Endodermal cell (in vitro differentiated cells): Measurements from ENCODE around the gene PARN. TPM values are rescaled to one million over a fixed set of nuclear protein-coding genes. Genes with fewer than 3 reads are reported as not detected.

ENCODE experiments used
- DNase-seq: peaks from one replicate; pipeline ENCODE4 v3.0.0-alpha.2; 2017
- H3K27ac ChIP-seq: 2 replicates; pipeline ENCODE4 v1.5.1; 2013; ENCODE audit warnings: mild to moderate bottlenecking, low read depth, low read length, moderate library complexity
- H3K27me3 ChIP-seq: 2 replicates; pipeline ENCODE4 v1.6.1; 2013; ENCODE audit warnings: mild to moderate bottlenecking, low read length, moderate library complexity; ENCODE audit not compliant: insufficient read depth, control insufficient read depth, poor library complexity, severe bottlenecking
- H3K36me3 ChIP-seq: 2 replicates; pipeline ENCODE4 v1.7.0; 2013; ENCODE audit warnings: mild to moderate bottlenecking, low read length, moderate library complexity; ENCODE audit not compliant: control insufficient read depth, insufficient read depth
- H3K4me1 ChIP-seq: one replicate; pipeline ENCODE4 v1.7.0; 2013; ENCODE audit warnings: low read length; ENCODE audit not compliant: control insufficient read depth, insufficient read depth
- H3K4me3 ChIP-seq: 2 replicates; pipeline ENCODE4 v1.5.1; 2013; ENCODE audit warnings: mild to moderate bottlenecking, low read length, moderate library complexity
- H3K9ac ChIP-seq: 2 replicates; pipeline ENCODE4 v1.6.1; 2013; ENCODE audit warnings: mild to moderate bottlenecking, low read length, moderate library complexity; ENCODE audit not compliant: poor library complexity, severe bottlenecking; ENCODE audit errors: extremely low read depth
- H3K9me3 ChIP-seq: 2 replicates; pipeline ENCODE4 v1.6.1; 2013; ENCODE audit warnings: mild to moderate bottlenecking, low read length, moderate library complexity; ENCODE audit not compliant: control insufficient read depth
- H3K27ac Mint-ChIP-seq: 2 replicates; pipeline ENCODE4 v1.8.0; 2020; ENCODE audit warnings: mixed read lengths
- H3K27me3 Mint-ChIP-seq: 2 replicates; pipeline ENCODE4 v1.8.0; 2021; ENCODE audit warnings: mild to moderate bottlenecking, mixed read lengths; ENCODE audit not compliant: insufficient read depth
- H3K36me3 Mint-ChIP-seq: 2 replicates; pipeline ENCODE4 v1.8.0; 2020; ENCODE audit warnings: low read depth, mixed read lengths
- H3K4me1 Mint-ChIP-seq: 2 replicates; pipeline ENCODE4 v1.8.0; 2020; ENCODE audit warnings: mixed read lengths
- H3K4me3 Mint-ChIP-seq: 2 replicates; pipeline ENCODE4 v1.8.0; 2020; ENCODE audit warnings: mild to moderate bottlenecking, moderate library complexity, mixed read lengths
- H3K9me3 Mint-ChIP-seq: 2 replicates; pipeline ENCODE4 v1.8.0; 2020; ENCODE audit warnings: mild to moderate bottlenecking, mixed read lengths
- WGBS, 2 experiments: methylation state at CpG; one replicate each; pipeline versions ENCODE4 v1.1.5 to v1.1.7; 2013; ENCODE audit warnings: missing lambda C conversion rate in 2 of 2, mixed read lengths in 1 of 2; ENCODE audit not compliant: insufficient coverage in 1 of 2, insufficient read length in 1 of 2; 5-methylcytosine and 5-hydroxymethylcytosine counted together
- total RNA-seq, 2 donors: library from RNA; stranded (reverse); fragmentation: NEBNext Ultra II Directional in 1 of 2; extraction: Animal tissue kit (Norgen Biotek cat#: 25700) in 1 of 2; gene quantifications; 2 replicates in 1 of 2; 3 replicates in 1 of 2; pipeline ENCODE4 v1.2.1, GENCODE V29; 2021
- TF ChIP-seq, protein P1 (sequence below): fragments of 200-600 bp; sonication (generic); conservative IDR thresholded peaks from 2 replicates; pipeline ENCODE4 v1.5.0; 2021; ENCODE audit warnings: antibody characterized with exemption, mild to moderate bottlenecking

PARN gene
- total RNA-seq, 2 donors from 2014 or later: 43.7 to 45.7 TPM

DNA sequence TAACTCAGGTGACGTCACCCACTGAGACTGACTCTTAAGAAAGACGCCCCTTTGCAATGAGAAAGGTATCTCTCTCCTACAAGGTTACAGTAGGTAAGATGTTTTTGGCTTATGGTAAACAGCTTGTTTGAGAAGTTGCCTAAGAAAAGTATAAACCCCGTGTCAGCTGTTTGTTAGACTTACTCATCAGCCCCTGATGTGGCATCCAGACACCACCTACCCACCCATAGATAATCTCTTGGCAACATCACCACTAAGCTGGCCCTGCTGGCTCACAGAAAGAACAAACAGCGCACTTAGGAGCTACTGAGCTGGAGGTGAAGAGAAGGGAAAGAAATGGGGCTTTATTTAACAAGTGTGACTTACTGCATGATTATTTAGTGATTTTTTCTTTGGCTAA lies 121.0 kb downstream of the PARN start:
- Mint-ChIP-seq H3K27ac (peak overlapping the region; percentile 85), H3K36me3 (peaks cover 11% of the 10 kb centered on the region), H3K4me3 (peak overlapping the region; percentile 31), H3K27me3 (no peaks in the 10 kb centered on the region), H3K4me1 (peaks cover 29% of the 10 kb centered on the region), H3K9me3 (no peaks in the 10 kb centered on the region)
- peaks cover 18% of the 10 kb centered on the region for H3K4me1 ChIP-seq
- WGBS, 2 experiments: 93% methylated on average over 4 of the region's 4 CpGs; no CpG with 5 or more reads in 1 of the 2 experiments
- TF ChIP-seq, protein P1, sequence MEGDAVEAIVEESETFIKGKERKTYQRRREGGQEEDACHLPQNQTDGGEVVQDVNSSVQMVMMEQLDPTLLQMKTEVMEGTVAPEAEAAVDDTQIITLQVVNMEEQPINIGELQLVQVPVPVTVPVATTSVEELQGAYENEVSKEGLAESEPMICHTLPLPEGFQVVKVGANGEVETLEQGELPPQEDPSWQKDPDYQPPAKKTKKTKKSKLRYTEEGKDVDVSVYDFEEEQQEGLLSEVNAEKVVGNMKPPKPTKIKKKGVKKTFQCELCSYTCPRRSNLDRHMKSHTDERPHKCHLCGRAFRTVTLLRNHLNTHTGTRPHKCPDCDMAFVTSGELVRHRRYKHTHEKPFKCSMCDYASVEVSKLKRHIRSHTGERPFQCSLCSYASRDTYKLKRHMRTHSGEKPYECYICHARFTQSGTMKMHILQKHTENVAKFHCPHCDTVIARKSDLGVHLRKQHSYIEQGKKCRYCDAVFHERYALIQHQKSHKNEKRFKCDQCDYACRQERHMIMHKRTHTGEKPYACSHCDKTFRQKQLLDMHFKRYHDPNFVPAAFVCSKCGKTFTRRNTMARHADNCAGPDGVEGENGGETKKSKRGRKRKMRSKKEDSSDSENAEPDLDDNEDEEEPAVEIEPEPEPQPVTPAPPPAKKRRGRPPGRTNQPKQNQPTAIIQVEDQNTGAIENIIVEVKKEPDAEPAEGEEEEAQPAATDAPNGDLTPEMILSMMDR: no peak
- no peaks in the 10 kb centered on the region for H3K27me3 ChIP-seq
- H3K27ac ChIP-seq: no peak overlapping the region
- no peaks in the 10 kb centered on the region for H3K36me3 ChIP-seq
- DNase-seq: no peak
- H3K4me3 ChIP-seq: peak overlapping the region; percentile 45
- no peak overlapping the region for H3K9ac ChIP-seq
- no peaks in the 10 kb centered on the region for H3K9me3 ChIP-seq

DNA sequence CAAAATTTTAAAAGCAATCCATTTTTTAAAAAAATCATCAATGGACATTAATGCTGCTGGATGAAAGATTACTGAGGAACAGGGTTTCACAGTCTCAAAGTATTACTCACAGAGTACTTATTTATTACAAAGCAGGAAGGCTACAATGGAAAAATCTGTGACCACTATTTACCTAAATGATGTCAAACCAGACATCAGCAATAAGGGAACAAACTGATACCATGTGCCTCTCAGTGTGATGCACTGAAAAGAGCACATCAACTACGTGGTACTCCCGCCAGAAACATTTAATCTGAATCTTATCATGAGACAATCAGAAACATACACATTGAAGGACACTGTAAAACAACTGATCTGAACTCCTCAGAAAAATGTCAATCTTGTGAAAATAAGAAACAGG lies 124.2 kb downstream of the PARN start:
- Histone ChIP-seq H3K36me3 (no peaks in the 10 kb centered on the region), H3K27ac (no peak overlapping the region), H3K4me1 (peaks cover 23% of the 10 kb centered on the region), H3K27me3 (no peaks in the 10 kb centered on the region), H3K4me3 (no peak overlapping the region), H3K9me3 (no peaks in the 10 kb centered on the region), H3K9ac (no peak overlapping the region)
- peaks cover 42% of the 10 kb centered on the region for H3K4me1 Mint-ChIP-seq
- TF ChIP-seq, protein P1: no peak
- H3K9me3 Mint-ChIP-seq: no peaks in the 10 kb centered on the region
- peaks cover 3% of the 10 kb centered on the region for H3K36me3 Mint-ChIP-seq
- H3K4me3 Mint-ChIP-seq: no peak overlapping the region
- no peak for DNase-seq
- no peaks in the 10 kb centered on the region for H3K27me3 Mint-ChIP-seq
- WGBS, 2 experiments: 98 to 100% methylated on average over 2 of the region's 2 CpGs
- H3K27ac Mint-ChIP-seq: no peak overlapping the region

DNA sequence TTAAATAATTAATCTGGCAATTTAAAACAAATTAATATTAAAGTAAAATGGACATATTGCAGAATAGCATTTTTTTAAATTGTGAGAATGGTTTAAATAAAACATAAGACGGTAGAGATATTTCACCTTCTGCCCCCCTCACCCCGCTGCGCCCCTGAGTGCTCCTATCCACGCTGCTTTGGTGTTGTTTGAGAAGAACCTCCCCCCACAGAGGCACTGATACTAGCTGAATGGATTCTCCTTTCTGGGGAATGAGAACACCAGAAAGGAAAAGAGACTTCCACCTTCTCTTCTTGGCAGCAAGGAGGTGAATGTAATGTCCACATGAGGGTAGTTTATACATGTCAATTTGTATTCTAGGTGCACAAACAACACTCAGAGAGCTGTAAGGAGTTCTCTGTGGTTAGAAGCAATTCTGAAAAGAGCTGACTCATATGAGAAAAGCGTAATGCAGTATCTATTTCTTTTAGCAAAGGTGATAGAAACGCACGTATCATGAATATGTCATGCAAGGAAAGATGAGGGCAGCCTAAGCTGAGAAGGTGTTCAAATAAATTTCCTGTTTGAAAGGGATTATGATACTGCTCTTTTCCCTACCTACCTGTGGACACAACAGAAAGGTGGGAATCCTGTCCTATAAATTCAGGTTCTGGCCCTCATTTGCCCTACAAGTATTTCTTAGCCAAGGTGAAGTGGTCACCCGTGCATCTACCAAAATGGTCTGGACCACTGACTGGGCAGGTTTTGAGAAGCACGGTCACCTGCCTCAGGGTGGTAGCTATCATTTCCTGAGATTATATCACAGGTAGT lies 126.9 kb downstream of the PARN start:
- Histone ChIP-seq H3K9ac (no peak overlapping the region), H3K4me3 (no peak overlapping the region), H3K4me1 (peaks cover 8% of the 10 kb centered on the region), H3K36me3 (no peaks in the 10 kb centered on the region), H3K27me3 (no peaks in the 10 kb centered on the region), H3K9me3 (no peaks in the 10 kb centered on the region), H3K27ac (no peak overlapping the region)
- WGBS, 2 experiments: 88 to 94% methylated on average over 5 to 9 of the region's 9 CpGs
- H3K9me3 Mint-ChIP-seq: no peaks in the 10 kb centered on the region
- no peak for DNase-seq
- peaks cover 39% of the 10 kb centered on the region for H3K4me1 Mint-ChIP-seq
- H3K27me3 Mint-ChIP-seq: no peaks in the 10 kb centered on the region
- no peak overlapping the region for H3K4me3 Mint-ChIP-seq
- peak overlapping the region; percentile 66 for H3K27ac Mint-ChIP-seq
- H3K36me3 Mint-ChIP-seq: peaks cover 3% of the 10 kb centered on the region
- TF ChIP-seq, protein P1: no peak
